NCI-H460 (cell line): ENCODE measurements around the gene PDGFRA. TPM values are rescaled to one million over a fixed set of nuclear protein-coding genes. Genes with fewer than 3 reads are reported as not detected.

Experiments
- DNase-seq: peaks from one replicate; pipeline ENCODE4 v3.0.0-alpha.2; 2016; ENCODE audit warnings: low read depth; ENCODE audit errors: extremely low read depth
- total RNA-seq: library from RNA; depleted of rRNA; stranded (reverse); fragments of >200 nt; shearing (Covaris generic); gene quantifications from 2 replicates; pipeline ENCODE4 v1.2.3, GENCODE V29; 2014

Gene PDGFRA
- total RNA-seq, 1 experiment from 2014 or later = 0.05 TPM

- no peak for DNase-seq
Measured at GRCh38 chr4:54254915-54255246, 25.8 kb downstream of the PDGFRA start.

GRCh38 chr4:54255881-54256280, 26.8 kb downstream of the PDGFRA start:
- DNase-seq = no peak

GRCh38 chr4:54256491-54257486, 27.7 kb downstream of the PDGFRA start:
- DNase-seq = no peak

- no peak for DNase-seq
Measured at GRCh38 chr4:54265366-54265765, 36.3 kb downstream of the PDGFRA start.

GRCh38 chr4:54268151-54268550, 39.1 kb downstream of the PDGFRA start:
- DNase-seq = no peak

GRCh38 chr4:54271464-54271863, 42.4 kb downstream of the PDGFRA start:
- DNase-seq = no peak

GRCh38 chr4:54272051-54272450, 43.0 kb downstream of the PDGFRA start:
- no peak for DNase-seq

GRCh38 chr4:54274264-54274663, 45.2 kb downstream of the PDGFRA start:
- DNase-seq = no peak

- no peak for DNase-seq
Measured at GRCh38 chr4:54274795-54275665, 45.9 kb downstream of the PDGFRA start.

- DNase-seq = no peak
Measured at GRCh38 chr4:54276641-54277430, 47.7 kb downstream of the PDGFRA start.

- DNase-seq = no peak
Measured at GRCh38 chr4:54277691-54278090, 48.6 kb downstream of the PDGFRA start.

GRCh38 chr4:54278216-54278615, 49.1 kb downstream of the PDGFRA start:
- no peak for DNase-seq

GRCh38 chr4:54281054-54281766, 52.1 kb downstream of the PDGFRA start:
- DNase-seq = no peak

- DNase-seq = no peak
Measured at GRCh38 chr4:54282837-54283236, 53.7 kb downstream of the PDGFRA start.

- no peak for DNase-seq
Measured at GRCh38 chr4:54289316-54289715, 60.2 kb downstream of the PDGFRA start.

- no peak for DNase-seq
Measured at GRCh38 chr4:54290980-54291379, 61.9 kb downstream of the PDGFRA start.

GRCh38 chr4:54296548-54297203, 67.6 kb downstream of the PDGFRA start:
- no peak for DNase-seq

GRCh38 chr4:54308110-54308509, 79.0 kb downstream of the PDGFRA start:
- no peak for DNase-seq
